Neuron (in vitro differentiated cells): Measurements from ENCODE around the gene YOD1.
A peak's percentile ranks its signal among the peaks of the same experiment; 100 is the strongest.
"Not testable (repeated sequence)": the region's sequence is repeated elsewhere in the genome, so short reads cannot be mapped to it uniquely, and the experiment has no call there.

Experiments used
- H2AFZ ChIP-seq: one replicate; pipeline ENCODE4 v1.6.1; 2013; ENCODE audit warnings: low read depth, mild to moderate bottlenecking, inconsistent platforms, low read length, moderate library complexity
- H3K27me3 ChIP-seq: one replicate; pipeline ENCODE4 v1.6.1; 2013; ENCODE audit warnings: low read length; ENCODE audit not compliant: insufficient read depth
- H3K36me3 ChIP-seq: one replicate; pipeline ENCODE4 v1.6.1; 2013; ENCODE audit warnings: low read length; ENCODE audit not compliant: insufficient read depth
- H3K4me1 ChIP-seq: one replicate; pipeline ENCODE4 v1.6.1; 2013; ENCODE audit warnings: low read length; ENCODE audit not compliant: insufficient read depth
- H3K4me3 ChIP-seq: 2 replicates; pipeline ENCODE4 v1.5.1; 2013; ENCODE audit warnings: mild to moderate bottlenecking, low read length, moderate library complexity
- H3K9me3 ChIP-seq: one replicate; pipeline ENCODE4 v1.6.1; 2013; ENCODE audit warnings: low read length

YOD1 gene

GRCh38 chr1:207050480-207051190 is 373 bp downstream of the YOD1 start:
- Histone ChIP-seq H3K4me1 (peaks cover 34% of the 10 kb centered on the region), H3K27me3 (no peaks in the 10 kb centered on the region), H3K36me3 (peaks cover 34% of the 10 kb centered on the region), H3K4me3 (peak overlapping the region; percentile 97), H2AFZ (peak overlapping the region; percentile 91), H3K9me3 (no peaks in the 10 kb centered on the region)

- Histone ChIP-seq H3K27me3 (no peaks in the 10 kb centered on the region), H3K36me3 (peaks cover 37% of the 10 kb centered on the region), H2AFZ (peak overlapping the region; percentile 91), H3K9me3 (no peaks in the 10 kb centered on the region), H3K4me3 (peak overlapping the region; percentile 97), H3K4me1 (peaks cover 34% of the 10 kb centered on the region)
These were observed 1.0 kb downstream of the YOD1 start for GRCh38 chr1:207049974-207050391.

GRCh38 chr1:207049514-207049913 is 1.5 kb downstream of the YOD1 start:
- peaks cover 37% of the 10 kb centered on the region for H3K36me3 ChIP-seq
- H3K4me3 ChIP-seq, result peak overlapping the region; percentile 97
- no peak overlapping the region for H2AFZ ChIP-seq
- no peaks in the 10 kb centered on the region for H3K9me3 ChIP-seq
- no peaks in the 10 kb centered on the region for H3K27me3 ChIP-seq
- H3K4me1 ChIP-seq, result peaks cover 34% of the 10 kb centered on the region

- Histone ChIP-seq H3K36me3 (peaks cover 37% of the 10 kb centered on the region), H3K27me3 (no peaks in the 10 kb centered on the region), H3K4me3 (peak overlapping the region; percentile 97), H3K9me3 (no peaks in the 10 kb centered on the region), H2AFZ (no peak overlapping the region), H3K4me1 (peaks cover 34% of the 10 kb centered on the region)
These were observed 2.0 kb downstream of the YOD1 start for GRCh38 chr1:207049054-207049453.

GRCh38 chr1:207048041-207048440 is 3.0 kb downstream of the YOD1 start:
- no peaks in the 10 kb centered on the region for H3K27me3 ChIP-seq

GRCh38 chr1:207047505-207047904 is 3.5 kb downstream of the YOD1 start:
- Histone ChIP-seq H3K36me3 (peaks cover 37% of the 10 kb centered on the region), H2AFZ (no peak overlapping the region), H3K4me1 (peaks cover 34% of the 10 kb centered on the region), H3K27me3 (no peaks in the 10 kb centered on the region), H3K4me3 (no peak overlapping the region), H3K9me3 (no peaks in the 10 kb centered on the region)

More at GRCh38 chr1:207048041-207048440, 3.0 kb downstream of the YOD1 start:
- H3K4me3 ChIP-seq, result no peak overlapping the region
- H3K9me3 ChIP-seq, result no peaks in the 10 kb centered on the region
- peaks cover 37% of the 10 kb centered on the region for H3K36me3 ChIP-seq
- no peak overlapping the region for H2AFZ ChIP-seq
- H3K4me1 ChIP-seq, result peaks cover 34% of the 10 kb centered on the region

- peaks cover 23% of the 10 kb centered on the region for H3K4me1 ChIP-seq
- no peaks in the 10 kb centered on the region for H3K9me3 ChIP-seq
- no peak overlapping the region for H2AFZ ChIP-seq
- peaks cover 37% of the 10 kb centered on the region for H3K36me3 ChIP-seq
- H3K27me3 ChIP-seq, result no peaks in the 10 kb centered on the region
- H3K4me3 ChIP-seq, result no peak overlapping the region
These were observed 5.6 kb downstream of the YOD1 start for GRCh38 chr1:207045453-207045852.

- H3K36me3 ChIP-seq, H3K27me3 ChIP-seq, H3K4me3 ChIP-seq, H2AFZ ChIP-seq, H3K9me3 ChIP-seq: not testable (repeated sequence)
- peaks cover 11% of the 10 kb centered on the region for H3K4me1 ChIP-seq
These were observed 9.6 kb downstream of the YOD1 start for GRCh38 chr1:207041397-207041796.

GRCh38 chr1:207040181-207040533 is 10.9 kb downstream of the YOD1 start:
- Histone ChIP-seq H2AFZ (no peak overlapping the region), H3K9me3 (no peaks in the 10 kb centered on the region)

GRCh38 chr1:207039380-207040180 is 11.4 kb downstream of the YOD1 start:
- H3K4me1 ChIP-seq, result peaks cover 11% of the 10 kb centered on the region
- H3K4me3 ChIP-seq, result no peak overlapping the region
- peaks cover 4% of the 10 kb centered on the region for H3K27me3 ChIP-seq
- H3K36me3 ChIP-seq, result no peaks in the 10 kb centered on the region
- H2AFZ ChIP-seq, result no peak overlapping the region
- no peaks in the 10 kb centered on the region for H3K9me3 ChIP-seq

More at GRCh38 chr1:207040181-207040533, 10.9 kb downstream of the YOD1 start:
- Histone ChIP-seq H3K4me3 (no peak overlapping the region), H3K27me3 (peaks cover under 1% of the 10 kb centered on the region), H3K36me3 (no peaks in the 10 kb centered on the region), H3K4me1 (peaks cover 11% of the 10 kb centered on the region)

- no peaks in the 10 kb centered on the region for H3K36me3 ChIP-seq
- no peaks in the 10 kb centered on the region for H3K9me3 ChIP-seq
- H2AFZ ChIP-seq, result no peak overlapping the region
- H3K4me1 ChIP-seq, result peaks cover 11% of the 10 kb centered on the region
- peaks cover 11% of the 10 kb centered on the region for H3K27me3 ChIP-seq
- no peak overlapping the region for H3K4me3 ChIP-seq
These were observed 14.1 kb downstream of the YOD1 start for GRCh38 chr1:207036865-207037264.

GRCh38 chr1:207035877-207036551 is 15.0 kb downstream of the YOD1 start:
- Histone ChIP-seq H3K4me3 (no peak overlapping the region), H3K9me3 (no peaks in the 10 kb centered on the region), H2AFZ (no peak overlapping the region), H3K27me3 (peaks cover 20% of the 10 kb centered on the region), H3K36me3 (no peaks in the 10 kb centered on the region), H3K4me1 (peaks cover 11% of the 10 kb centered on the region)

GRCh38 chr1:207034998-207035397 is 16.0 kb downstream of the YOD1 start:
- Histone ChIP-seq H3K27me3 (peaks cover 27% of the 10 kb centered on the region), H3K9me3 (no peaks in the 10 kb centered on the region), H3K4me3 (no peak overlapping the region), H3K36me3 (no peaks in the 10 kb centered on the region), H2AFZ (no peak overlapping the region), H3K4me1 (peaks cover 4% of the 10 kb centered on the region)
